IMR-90 (cell line): ENCODE results near the gene PIPOX. TPM values are rescaled to one million over a fixed set of nuclear protein-coding genes. Genes with fewer than 3 reads are reported as not detected.

ENCODE experiments used
- ATAC-seq: fragments of 200-7000 bp; cut with Tn5 transposase; 2 replicates; pipeline ENCODE4 v1.9.1; 2020; ENCODE audit warnings: low read depth, mild to moderate bottlenecking, moderate library complexity
- BruUV-seq: library from RNA; stranded (reverse); fragments of 400-500 nt; replicated peaks from 2 replicates; lab custom pipeline; 2021; lab: Mats Ljungman, UMichigan
- CTCF ChIA-PET: fragments of 300-600 bp; formaldehyde crosslinking; extraction: SDS; loops from one replicate; lab custom pipeline; 2021; ENCODE audit warnings: antibody characterized with exemption; lab: Yijun Ruan, JAX
- POLR2A ChIA-PET: fragments of 300-600 bp; sonication (Branson Sonifier 250); formaldehyde crosslinking; loops from one replicate; lab custom pipeline; 2022; ENCODE audit warnings: antibody characterized with exemption; ENCODE audit not compliant: unreplicated experiment; lab: Charles Lee
- DNase-seq: peaks from one replicate; pipeline ENCODE4 v3.0.0; 2013
- H2AFZ ChIP-seq: replicated peaks from 2 replicates; pipeline ENCODE3; 2013; ENCODE audit warnings: low read length, mild to moderate bottlenecking; ENCODE audit not compliant: poor library complexity
- H2AK5ac ChIP-seq: 2 replicates; pipeline ENCODE4 v1.6.1; 2013; ENCODE audit warnings: low read depth, low read length, inconsistent platforms
- H2AK9ac ChIP-seq: replicated peaks from 2 replicates; pipeline ENCODE3; 2013; ENCODE audit warnings: mild to moderate bottlenecking, low read depth, low read length, moderate library complexity; ENCODE audit not compliant: poor library complexity
- H2BK120ac ChIP-seq: 2 replicates; pipeline ENCODE4 v1.6.1; 2013; ENCODE audit warnings: low read depth, low read length, inconsistent platforms
- H2BK15ac ChIP-seq: 3 replicates; pipeline ENCODE4 v1.6.1; 2013; ENCODE audit warnings: low read depth, low read length, inconsistent platforms
- H2BK20ac ChIP-seq: 2 replicates; pipeline ENCODE4 v1.6.1; 2013; ENCODE audit warnings: low read depth, mild to moderate bottlenecking, inconsistent platforms, low read length, moderate library complexity
- H2BK5ac ChIP-seq: 2 replicates; pipeline ENCODE4 v1.6.1; 2013; ENCODE audit warnings: mild to moderate bottlenecking, low read depth, low read length, inconsistent platforms; ENCODE audit not compliant: poor library complexity, severe bottlenecking
- H3K14ac ChIP-seq: replicated peaks from 2 replicates; pipeline ENCODE4 v1.6.1; 2013; ENCODE audit warnings: low read depth, low read length, inconsistent platforms
- H3K18ac ChIP-seq: 2 replicates; pipeline ENCODE4 v1.6.1; 2013; ENCODE audit warnings: low read depth, low read length, control low read depth
- H3K23ac ChIP-seq: 2 replicates; pipeline ENCODE4 v1.6.1; 2013; ENCODE audit warnings: low read depth, low read length, inconsistent platforms
- H3K27ac ChIP-seq: 2 replicates; pipeline ENCODE4 v1.5.1; 2013; ENCODE audit warnings: mild to moderate bottlenecking, control low read depth, low read length; ENCODE audit not compliant: insufficient read depth
- H3K27me3 ChIP-seq: 2 replicates; pipeline ENCODE4 v1.6.1; 2013; ENCODE audit warnings: low read length; ENCODE audit not compliant: control insufficient read depth, insufficient read depth
- H3K36me3 ChIP-seq: 2 replicates; pipeline ENCODE4 v1.6.1; 2013; ENCODE audit warnings: low read length, mixed read lengths; ENCODE audit not compliant: control insufficient read depth, insufficient read depth
- H3K4ac ChIP-seq: 2 replicates; pipeline ENCODE4 v1.6.1; 2013; ENCODE audit warnings: low read depth, low read length, inconsistent platforms
- H3K4me1 ChIP-seq: 2 replicates; pipeline ENCODE4 v1.6.1; 2013; ENCODE audit warnings: low read length, mixed read lengths; ENCODE audit not compliant: control insufficient read depth, insufficient read depth
- H3K4me2 ChIP-seq: 2 replicates; pipeline ENCODE4 v1.6.1; 2013; ENCODE audit warnings: low read depth, mild to moderate bottlenecking, control low read depth, low read length, moderate library complexity
- H3K4me3 ChIP-seq: 2 replicates; pipeline ENCODE4 v1.5.1; 2013; ENCODE audit warnings: low read depth, mild to moderate bottlenecking, control low read depth, low read length, moderate library complexity; ENCODE audit not compliant: insufficient read depth
- H3K56ac ChIP-seq: 2 replicates; pipeline ENCODE4 v1.6.1; 2013; ENCODE audit warnings: low read length, inconsistent platforms; ENCODE audit not compliant: insufficient read depth; ENCODE audit errors: extremely low read depth
- H3K79me1 ChIP-seq, 2 experiments: 2 replicates each; pipeline ENCODE4 v1.6.1; 2013; ENCODE audit warnings: low read length in 2 of 2, inconsistent platforms in 1 of 2, low read depth in 1 of 2
- H3K9ac ChIP-seq: 2 replicates; pipeline ENCODE4 v1.6.1; 2013; ENCODE audit warnings: low read depth, low read length, control low read depth
- H3K9me1 ChIP-seq: 2 replicates; pipeline ENCODE4 v1.6.1; 2013; ENCODE audit warnings: low read length, inconsistent platforms; ENCODE audit not compliant: insufficient read depth
- H3K9me3 ChIP-seq: 2 replicates; pipeline ENCODE4 v1.6.1; 2013; ENCODE audit warnings: low read length; ENCODE audit not compliant: control insufficient read depth, insufficient read depth
- H4K20me1 ChIP-seq: 2 replicates; pipeline ENCODE4 v1.6.1; 2013; ENCODE audit warnings: low read length, inconsistent platforms; ENCODE audit not compliant: insufficient read depth
- H4K5ac ChIP-seq: 2 replicates; pipeline ENCODE4 v1.6.1; 2013; ENCODE audit warnings: mild to moderate bottlenecking, low read depth, low read length, control low read depth
- H4K8ac ChIP-seq, 2 experiments: 2 replicates each; pipeline ENCODE4 v1.6.1; 2013; ENCODE audit warnings: low read depth in 2 of 2, low read length in 2 of 2, control low read depth in 1 of 2, inconsistent platforms in 1 of 2
- H4K91ac ChIP-seq: 2 replicates; pipeline ENCODE4 v1.6.1; 2013; ENCODE audit warnings: low read depth, low read length, inconsistent platforms; ENCODE audit not compliant: insufficient read depth
- BHLHE40 ChIP-seq: fragments of 150-350 bp; IDR thresholded peaks from 2 replicates; pipeline ENCODE4 v1.6.1; 2016; ENCODE audit warnings: mild to moderate bottlenecking, low read depth, low read length
- CEBPB ChIP-seq: IDR thresholded peaks from 2 replicates; pipeline ENCODE4 v1.6.1; 2012; ENCODE audit warnings: low read depth, low read length, improper control_type of control experiment
- CHD1 ChIP-seq: IDR thresholded peaks from 2 replicates; pipeline ENCODE4 v1.6.1; 2012; ENCODE audit warnings: low read depth, low read length, improper control_type of control experiment
- FOS ChIP-seq: fragments of 150-350 bp; IDR thresholded peaks from 2 replicates; pipeline ENCODE4 v1.6.1; 2016; ENCODE audit warnings: low read depth, low read length
- MAFK ChIP-seq: IDR thresholded peaks from 2 replicates; pipeline ENCODE4 v1.6.1; 2012; ENCODE audit warnings: low read depth, low read length, improper control_type of control experiment
- MAZ ChIP-seq: IDR thresholded peaks from 2 replicates; pipeline ENCODE4 v1.6.1; 2012; ENCODE audit warnings: low read depth, mild to moderate bottlenecking, low read length, improper control_type of control experiment, moderate library complexity, borderline replicate concordance
- MXI1 ChIP-seq: IDR thresholded peaks from 2 replicates; pipeline ENCODE4 v1.6.1; 2012; ENCODE audit warnings: low read depth, mild to moderate bottlenecking, low read length, moderate library complexity, borderline replicate concordance
- NFE2L2 ChIP-seq: fragments of 150-350 bp; IDR thresholded peaks from 2 replicates; pipeline ENCODE4 v1.6.1; 2016; ENCODE audit warnings: low read depth, mild to moderate bottlenecking, low read length
- POLR2A ChIP-seq: IDR thresholded peaks from 2 replicates; pipeline ENCODE4 v1.6.1; 2012; ENCODE audit warnings: mild to moderate bottlenecking, low read depth, low read length
- RAD21 ChIP-seq: IDR thresholded peaks from 2 replicates; pipeline ENCODE4 v1.6.1; 2012; ENCODE audit warnings: low read length, improper control_type of control experiment
- RCOR1 ChIP-seq: IDR thresholded peaks from 2 replicates; pipeline ENCODE4 v1.6.1; 2012; ENCODE audit warnings: mild to moderate bottlenecking, low read length, improper control_type of control experiment; ENCODE audit not compliant: insufficient replicate concordance
- RFX5 ChIP-seq: IDR thresholded peaks from 2 replicates; pipeline ENCODE4 v1.8.0; 2012; ENCODE audit warnings: low read depth, mild to moderate bottlenecking, low read length, moderate library complexity
- SMC3 ChIP-seq: fragments of 150-350 bp; IDR thresholded peaks from 2 replicates; pipeline ENCODE4 v1.6.1; 2016; ENCODE audit warnings: low read depth, mild to moderate bottlenecking, antibody characterized with exemption, low read length, moderate library complexity
- WGBS, 2 experiments: methylation state at CpG; one replicate each; pipeline versions ENCODE4 v1.1.5 to v1.1.7; 2013; ENCODE audit warnings: missing lambda C conversion rate in 2 of 2; ENCODE audit not compliant: insufficient read length in 1 of 2; ENCODE audit errors: extremely low coverage in 2 of 2; 5-methylcytosine and 5-hydroxymethylcytosine counted together
- dilution Hi-C: fragments of 300-500 bp; cut with HindIII; formaldehyde crosslinking; loops from one replicate; pipeline ENCODE4 v1.14.3; 2018; ENCODE audit warnings: low sequenced_read_pairs; ENCODE audit not compliant: unreplicated experiment
- in situ Hi-C: fragments of 300-500 bp; cut with MboI; formaldehyde crosslinking; loops from 3 replicates; pipeline ENCODE4 v1.14.3; 2019; ENCODE audit warnings: low sequenced_read_pairs, inconsistent platforms, mixed read lengths
- intact Hi-C: fragments of 100-400 bp; cut with micrococcal nuclease; formaldehyde crosslinking; loops from 2 replicates; pipeline ENCODE4 v1.10.0; 2022
- polyA plus RNA-seq, 3 experiments: library from polyadenylated mRNA; depleted of rRNA; stranded (reverse); fragments of >200 nt; gene quantifications; 2 replicates each; pipeline ENCODE4 v1.2.3, GENCODE V29; 2012; ENCODE audit warnings: low replicate concordance in 1 of 3
- total RNA-seq: library from RNA; depleted of rRNA; stranded (reverse); fragments of >200 nt; gene quantifications from 2 replicates; pipeline ENCODE4 v1.2.3, GENCODE V29; 2012
- TF ChIP-seq, protein P1 (sequence below): fragments of 150-350 bp; IDR thresholded peaks from 2 replicates; pipeline ENCODE4 v1.6.1; 2016; ENCODE audit warnings: low read depth, mild to moderate bottlenecking, low read length, moderate library complexity, borderline replicate concordance
- TF ChIP-seq, protein P2 (sequence below): fragments of 150-350 bp; IDR thresholded peaks from 2 replicates; pipeline ENCODE4 v1.6.1; 2017; ENCODE audit warnings: mild to moderate bottlenecking, antibody characterized with exemption, low read length, low read depth
- TF ChIP-seq, protein P3 (sequence below): conservative IDR thresholded peaks from 2 replicates; pipeline ENCODE4 v1.5.1; 2012; ENCODE audit warnings: mild to moderate bottlenecking, low read depth, low read length, improper control_type of control experiment

PIPOX gene
- total and polyA plus RNA-seq, 2 of the 4 experiments (the other 2 are of a cell fraction) = 0.43 to 1.3 TPM

GRCh38 chr17:29057361-29057760, 14.4 kb downstream of the PIPOX start:
- POLR2A ChIA-PET = no interaction called here
- no peak overlapping the region for H3K56ac ChIP-seq
- H4K5ac ChIP-seq = no peak overlapping the region
- no CpG with 5 or more reads among the region's 4 CpGs for WGBS, 2 experiments
- no peak overlapping the region for H3K4me3 ChIP-seq
- H4K91ac ChIP-seq = no peak overlapping the region
- no peak overlapping the region for H2AK5ac ChIP-seq
- H3K79me1 ChIP-seq = no peaks in the 10 kb centered on the region
- TF ChIP-seq POLR2A (no peak), CEBPB (no peak), CHD1 (no peak), NFE2L2 (no peak), MAFK (no peak), MXI1 (no peak), RFX5 (no peak), MAZ (no peak), FOS (no peak), RAD21 (no peak), RCOR1 (no peak), BHLHE40 (no peak), SMC3 (no peak)
- TF ChIP-seq, protein P1, sequence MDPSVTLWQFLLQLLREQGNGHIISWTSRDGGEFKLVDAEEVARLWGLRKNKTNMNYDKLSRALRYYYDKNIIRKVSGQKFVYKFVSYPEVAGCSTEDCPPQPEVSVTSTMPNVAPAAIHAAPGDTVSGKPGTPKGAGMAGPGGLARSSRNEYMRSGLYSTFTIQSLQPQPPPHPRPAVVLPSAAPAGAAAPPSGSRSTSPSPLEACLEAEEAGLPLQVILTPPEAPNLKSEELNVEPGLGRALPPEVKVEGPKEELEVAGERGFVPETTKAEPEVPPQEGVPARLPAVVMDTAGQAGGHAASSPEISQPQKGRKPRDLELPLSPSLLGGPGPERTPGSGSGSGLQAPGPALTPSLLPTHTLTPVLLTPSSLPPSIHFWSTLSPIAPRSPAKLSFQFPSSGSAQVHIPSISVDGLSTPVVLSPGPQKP = no peak
- TF ChIP-seq, protein P2, sequence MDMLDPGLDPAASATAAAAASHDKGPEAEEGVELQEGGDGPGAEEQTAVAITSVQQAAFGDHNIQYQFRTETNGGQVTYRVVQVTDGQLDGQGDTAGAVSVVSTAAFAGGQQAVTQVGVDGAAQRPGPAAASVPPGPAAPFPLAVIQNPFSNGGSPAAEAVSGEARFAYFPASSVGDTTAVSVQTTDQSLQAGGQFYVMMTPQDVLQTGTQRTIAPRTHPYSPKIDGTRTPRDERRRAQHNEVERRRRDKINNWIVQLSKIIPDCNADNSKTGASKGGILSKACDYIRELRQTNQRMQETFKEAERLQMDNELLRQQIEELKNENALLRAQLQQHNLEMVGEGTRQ = no peak
- TF ChIP-seq, protein P3, sequence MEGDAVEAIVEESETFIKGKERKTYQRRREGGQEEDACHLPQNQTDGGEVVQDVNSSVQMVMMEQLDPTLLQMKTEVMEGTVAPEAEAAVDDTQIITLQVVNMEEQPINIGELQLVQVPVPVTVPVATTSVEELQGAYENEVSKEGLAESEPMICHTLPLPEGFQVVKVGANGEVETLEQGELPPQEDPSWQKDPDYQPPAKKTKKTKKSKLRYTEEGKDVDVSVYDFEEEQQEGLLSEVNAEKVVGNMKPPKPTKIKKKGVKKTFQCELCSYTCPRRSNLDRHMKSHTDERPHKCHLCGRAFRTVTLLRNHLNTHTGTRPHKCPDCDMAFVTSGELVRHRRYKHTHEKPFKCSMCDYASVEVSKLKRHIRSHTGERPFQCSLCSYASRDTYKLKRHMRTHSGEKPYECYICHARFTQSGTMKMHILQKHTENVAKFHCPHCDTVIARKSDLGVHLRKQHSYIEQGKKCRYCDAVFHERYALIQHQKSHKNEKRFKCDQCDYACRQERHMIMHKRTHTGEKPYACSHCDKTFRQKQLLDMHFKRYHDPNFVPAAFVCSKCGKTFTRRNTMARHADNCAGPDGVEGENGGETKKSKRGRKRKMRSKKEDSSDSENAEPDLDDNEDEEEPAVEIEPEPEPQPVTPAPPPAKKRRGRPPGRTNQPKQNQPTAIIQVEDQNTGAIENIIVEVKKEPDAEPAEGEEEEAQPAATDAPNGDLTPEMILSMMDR = no peak
- dilution Hi-C loops (no loop called here), in situ Hi-C loops (no loop called here), intact Hi-C loops (no loop called here)
- no peak overlapping the region for H3K4me2 ChIP-seq
- peaks cover 52% of the 10 kb centered on the region for H3K27me3 ChIP-seq
- no peak overlapping the region for H3K14ac ChIP-seq
- H3K23ac ChIP-seq = no peak overlapping the region
- H3K4ac ChIP-seq = no peak overlapping the region
- no peak overlapping the region for H2AK9ac ChIP-seq
- no TSS peak for BruUV-seq
- 0 out of 2 replicates have a peak, but pooled peaks cover 2% of the 10 kb centered on the region for H3K9me3 ChIP-seq
- no peak overlapping the region for H3K9ac ChIP-seq
- no peak overlapping the region for H2BK20ac ChIP-seq
- H2BK15ac ChIP-seq = no peak overlapping the region
- no peak overlapping the region for H3K18ac ChIP-seq
- ATAC-seq = no peak
- H3K36me3 ChIP-seq = no peaks in the 10 kb centered on the region
- H2BK5ac ChIP-seq = no peak overlapping the region
- H3K4me1 ChIP-seq = no peaks in the 10 kb centered on the region
- no peak overlapping the region for H3K27ac ChIP-seq
- no peaks in the 10 kb centered on the region for H3K9me1 ChIP-seq
- no peak overlapping the region for H4K8ac ChIP-seq
- CTCF ChIA-PET = no interaction called here
- DNase-seq = no peak
- H2BK120ac ChIP-seq = no peak overlapping the region
- H4K20me1 ChIP-seq = no peaks in the 10 kb centered on the region
- H2AFZ ChIP-seq = no peak overlapping the region
